Lung microvascular endothelial cell (primary cell): ENCODE measurements around the gene MRGPRE. TPM values are rescaled to one million over a fixed set of nuclear protein-coding genes. Genes with fewer than 3 reads are reported as not detected.

Source experiments
- DNase-seq, 2 donors: peaks; one replicate each; pipeline versions ENCODE4 v3.0.0 to v3.0.0-alpha.2; 2010; ENCODE audit warnings: low read depth in 2 of 2
- total RNA-seq: library from RNA; depleted of rRNA; stranded (reverse); fragments of >200 nt; gene quantifications from 2 replicates; pipeline ENCODE4 v1.2.1, GENCODE V29; 2014

Gene MRGPRE
- total RNA-seq, 1 donor from 2014 or later, result not detected

DNA sequence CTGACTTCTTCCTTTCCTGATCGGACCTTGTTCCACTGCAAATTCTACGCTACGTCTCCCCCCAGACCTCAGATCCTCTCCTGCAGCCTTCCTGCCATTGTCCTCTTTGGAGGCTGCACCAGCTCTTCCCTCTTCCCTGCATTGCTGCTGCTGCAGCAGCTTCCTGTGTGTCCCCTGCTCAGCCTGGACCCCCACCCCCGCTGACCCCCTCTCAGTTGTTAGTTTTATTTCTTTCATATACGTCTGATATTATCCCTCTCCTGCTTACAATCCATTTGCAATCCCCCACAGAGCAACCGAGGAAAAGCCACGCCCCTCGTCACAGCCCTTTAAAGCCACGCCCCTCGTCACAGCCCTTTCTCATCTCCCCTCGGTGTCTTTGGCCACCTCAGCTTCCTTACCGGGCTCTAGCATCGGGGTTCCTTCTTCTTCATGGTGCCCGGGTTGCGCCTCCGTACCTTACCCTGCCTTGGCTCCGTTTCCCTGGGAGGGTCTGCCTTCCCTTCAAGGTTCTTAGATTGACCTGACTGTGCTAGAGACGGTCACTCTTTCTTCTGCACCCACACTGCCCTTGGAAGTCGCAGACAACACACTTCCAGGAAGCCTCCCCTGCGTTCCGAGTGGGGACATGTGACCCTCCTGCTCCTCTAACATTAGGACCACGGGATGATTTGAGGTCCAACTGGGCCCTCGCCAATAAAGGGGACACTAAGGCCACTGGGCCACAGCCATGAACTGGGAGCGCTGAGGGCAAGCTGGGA, 18.4 kb downstream of the MRGPRE start:
- no peak for DNase-seq

DNA sequence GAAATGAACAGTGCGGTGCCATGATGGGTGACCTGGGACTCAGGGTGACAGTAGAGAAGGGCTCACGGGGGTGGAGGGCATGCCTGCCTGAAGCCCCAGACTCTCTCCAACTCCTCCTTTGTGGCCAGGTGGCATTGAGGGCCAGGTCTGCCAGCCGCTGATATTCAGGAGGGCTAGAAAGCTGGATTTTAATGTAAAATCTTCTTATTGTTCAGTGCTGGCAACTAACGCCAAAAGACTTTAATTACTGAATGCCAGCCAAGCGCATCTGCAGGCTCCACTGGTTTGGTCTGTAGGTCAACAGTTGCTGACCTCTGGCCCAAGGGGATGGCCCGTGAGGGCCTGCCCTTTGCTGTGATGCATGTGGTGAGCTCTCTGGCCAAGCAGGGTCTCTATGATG, 23.9 kb downstream of the MRGPRE start:
- DNase-seq, result no peak

DNA sequence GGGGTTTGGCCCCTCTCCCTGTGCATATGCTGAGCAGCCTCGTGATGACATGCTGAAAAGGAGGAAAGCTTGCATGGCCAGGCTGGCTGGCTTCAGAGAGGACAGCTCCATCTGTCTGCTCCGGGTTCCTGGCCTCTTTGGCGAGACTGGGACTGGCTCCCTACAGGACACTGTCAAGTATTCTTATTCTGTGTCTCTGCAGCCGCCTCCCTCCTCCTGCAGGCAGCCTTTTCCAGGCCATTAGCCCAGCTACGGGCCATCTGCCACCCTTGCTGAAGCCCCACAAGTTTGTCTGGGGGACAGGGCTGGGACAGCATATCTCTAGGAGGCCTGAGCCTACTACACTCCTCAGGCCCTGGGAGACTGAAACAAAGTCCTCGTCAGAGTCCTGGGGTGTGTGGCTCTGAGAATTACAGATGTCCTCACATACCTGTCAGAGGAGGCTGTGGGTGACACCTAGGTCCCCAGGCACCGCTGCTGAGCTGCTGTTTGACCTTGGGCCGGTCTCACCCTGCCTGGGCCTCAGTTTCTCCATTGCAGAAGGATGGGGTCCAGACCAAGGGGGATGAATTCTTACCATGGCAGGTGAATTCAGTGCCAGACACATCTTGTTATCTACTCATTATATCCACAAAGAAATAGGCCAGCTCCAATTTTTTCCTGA, 24.6 kb downstream of the MRGPRE start:
- no peak for DNase-seq

DNA sequence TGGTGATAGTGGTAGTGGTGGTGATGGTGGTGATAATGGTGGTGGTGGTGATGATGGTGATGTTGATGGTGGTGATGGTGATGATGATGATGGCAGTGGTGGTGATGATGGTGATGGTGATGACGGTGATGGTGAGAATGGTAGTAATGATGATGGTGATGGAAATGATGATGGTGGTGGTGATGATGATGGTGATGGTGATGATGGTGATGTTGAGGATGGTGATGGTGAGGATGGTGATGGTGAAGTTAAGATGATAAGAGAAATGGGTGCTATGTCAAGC, 25.4 kb downstream of the MRGPRE start:
- no peak for DNase-seq

DNA sequence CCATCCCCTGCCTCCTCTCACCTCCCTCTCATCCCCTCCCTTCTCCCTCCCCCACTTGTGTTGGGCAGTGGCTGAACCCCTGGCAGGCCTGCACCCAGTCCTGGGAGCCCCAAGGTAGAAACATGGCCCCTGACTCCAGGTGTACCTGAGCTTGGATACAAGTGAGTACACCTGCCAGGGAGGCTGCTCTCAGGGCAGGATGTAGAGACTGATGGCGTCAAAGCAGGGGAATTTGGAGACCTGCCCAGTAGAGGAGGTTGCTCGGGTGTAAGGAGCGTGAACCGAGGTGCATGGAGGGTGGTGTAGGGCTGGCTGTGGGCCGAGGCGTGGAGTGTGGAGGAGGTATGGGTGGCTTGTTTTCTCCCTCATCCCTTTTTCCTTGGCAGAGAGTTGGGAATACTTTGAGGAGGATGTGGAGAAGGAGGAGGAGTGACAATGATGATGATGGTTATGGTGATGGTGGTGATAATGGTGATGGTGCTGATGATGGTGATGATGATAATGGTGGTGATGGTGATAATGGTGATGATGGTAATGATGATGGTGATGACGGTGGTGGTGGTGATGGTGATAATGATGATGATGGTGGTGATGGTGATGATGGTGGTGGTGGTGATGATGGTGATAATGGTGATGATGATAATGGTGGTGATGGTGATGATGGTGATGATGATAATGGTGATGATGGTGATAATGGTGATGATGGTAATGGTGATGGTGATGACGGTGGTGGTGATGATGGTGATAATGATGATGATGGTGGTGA, 25.9 kb downstream of the MRGPRE start:
- no peak for DNase-seq

DNA sequence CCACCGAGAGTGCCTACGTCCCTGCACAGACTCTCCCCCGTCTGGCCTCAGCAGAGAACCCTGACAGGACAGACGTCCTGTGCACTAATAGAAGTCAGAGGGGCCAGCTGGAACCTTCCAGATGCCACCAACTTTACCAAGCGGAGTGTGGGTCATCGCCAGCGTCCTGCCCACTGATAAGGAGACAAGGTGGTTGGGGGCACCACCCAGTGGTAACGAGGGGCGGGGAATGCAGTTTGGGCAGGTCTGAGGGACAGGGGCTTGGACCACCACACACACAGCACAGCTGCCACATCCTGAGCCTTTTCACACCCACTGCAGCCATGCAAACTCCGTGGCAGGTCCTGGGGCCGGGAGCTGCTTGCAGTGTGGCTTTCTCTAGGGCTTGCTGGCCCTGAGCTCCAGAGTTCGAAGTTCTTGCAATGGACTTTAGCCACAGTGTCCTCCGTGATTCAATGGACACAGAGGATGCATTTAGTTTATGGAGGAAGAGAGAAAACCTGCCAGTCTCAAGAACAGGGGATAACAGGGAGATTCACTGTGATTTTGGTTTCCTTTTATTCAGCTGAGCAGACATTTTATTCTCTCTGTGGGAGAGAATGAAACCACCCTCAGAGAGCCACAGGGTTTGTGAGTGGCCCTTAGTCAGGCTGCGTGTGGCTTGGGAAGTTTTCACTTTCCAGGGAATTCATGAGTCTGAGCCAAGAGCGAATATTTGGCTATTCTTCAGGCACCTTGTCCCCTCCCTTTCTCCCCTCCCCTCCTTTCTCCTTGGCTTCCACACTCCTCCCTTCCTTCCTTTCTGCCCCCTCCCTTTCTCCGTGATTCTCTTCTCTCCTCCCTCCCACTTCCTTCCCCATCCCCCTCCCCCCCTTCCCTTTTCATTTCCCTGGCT, 26.7 kb downstream of the MRGPRE start:
- DNase-seq, result no peak

DNA sequence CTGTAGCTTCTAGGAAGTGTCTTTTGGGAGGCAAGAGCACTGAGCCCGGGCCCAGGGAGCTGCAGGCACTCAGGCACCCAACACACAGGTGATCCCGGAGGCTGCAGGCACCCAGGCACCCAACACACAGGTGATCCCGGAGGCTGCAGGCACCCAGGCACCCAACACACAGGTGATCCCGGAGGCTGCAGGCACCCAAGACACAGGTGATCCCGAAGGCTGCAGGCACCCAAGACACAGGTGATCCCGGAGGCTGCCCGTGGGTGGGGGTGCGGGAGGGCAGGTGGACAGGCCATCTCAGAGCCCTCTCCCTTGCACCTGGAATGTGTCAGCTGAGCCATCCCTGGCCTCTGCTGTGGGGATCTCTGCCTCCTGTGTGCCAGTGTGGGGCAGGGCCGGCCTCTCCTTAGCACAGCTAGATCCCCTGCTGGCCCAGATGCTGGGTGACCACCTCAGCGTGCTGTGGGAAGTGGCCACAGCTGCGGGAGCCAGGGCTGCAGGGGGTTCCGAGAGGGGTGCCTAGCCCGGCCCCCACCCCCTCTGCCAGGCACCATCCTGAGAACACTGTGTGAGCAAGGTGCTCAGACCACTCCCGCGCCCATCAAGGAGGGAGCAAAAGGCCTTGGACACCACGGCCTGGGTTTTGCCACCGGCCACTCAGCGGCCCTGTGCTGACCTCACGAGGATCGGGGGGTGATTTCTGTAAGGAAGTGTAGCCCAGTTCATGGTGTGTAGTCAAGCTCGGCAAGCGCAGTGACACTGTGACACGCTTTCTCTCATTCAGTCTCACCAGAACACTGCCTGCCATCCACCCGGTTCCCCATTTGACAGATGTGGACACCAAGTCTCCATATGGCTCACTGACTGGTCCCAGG, 27.8 kb downstream of the MRGPRE start:
- DNase-seq, result no peak

DNA sequence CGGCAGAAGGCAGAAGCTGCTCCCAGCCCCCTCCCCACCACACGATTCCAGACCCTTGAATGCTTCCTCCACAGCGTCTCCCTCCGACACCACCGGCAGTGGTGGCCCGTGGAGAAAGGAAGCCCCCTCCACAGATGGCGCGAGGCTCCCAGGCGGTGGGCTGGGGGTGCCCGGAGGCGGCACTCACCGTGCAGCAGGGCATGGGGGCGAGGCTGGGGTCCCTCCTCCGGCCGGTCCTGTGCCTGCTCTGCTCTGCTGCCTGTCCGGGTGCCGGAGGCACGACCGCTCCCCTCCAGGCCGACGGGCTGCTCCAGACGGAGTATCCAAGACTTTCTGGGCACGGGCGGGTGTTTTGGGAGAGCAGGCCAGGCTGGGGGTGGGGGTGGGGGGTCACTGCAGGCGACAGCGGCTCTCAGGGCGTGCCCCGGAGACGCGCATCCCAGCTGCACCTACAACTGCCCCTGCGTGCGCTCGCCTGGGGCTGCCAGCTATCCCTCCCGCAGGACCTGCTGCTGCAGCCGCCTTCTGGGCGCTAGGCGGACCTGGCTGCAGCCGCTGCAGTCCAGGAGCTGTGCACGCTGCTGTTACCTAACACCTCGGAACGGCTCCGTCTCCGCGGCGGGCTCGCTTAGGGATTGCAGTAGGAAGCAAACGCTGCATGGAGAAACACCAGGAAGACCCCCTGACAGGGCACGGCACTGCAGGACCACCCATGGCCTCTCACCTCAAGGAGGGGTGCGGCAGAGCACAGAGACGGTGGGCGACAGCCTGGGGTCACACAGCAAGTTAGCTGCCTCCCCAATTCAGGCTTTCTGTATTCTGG, 28.8 kb downstream of the MRGPRE start:
- no peak for DNase-seq

DNA sequence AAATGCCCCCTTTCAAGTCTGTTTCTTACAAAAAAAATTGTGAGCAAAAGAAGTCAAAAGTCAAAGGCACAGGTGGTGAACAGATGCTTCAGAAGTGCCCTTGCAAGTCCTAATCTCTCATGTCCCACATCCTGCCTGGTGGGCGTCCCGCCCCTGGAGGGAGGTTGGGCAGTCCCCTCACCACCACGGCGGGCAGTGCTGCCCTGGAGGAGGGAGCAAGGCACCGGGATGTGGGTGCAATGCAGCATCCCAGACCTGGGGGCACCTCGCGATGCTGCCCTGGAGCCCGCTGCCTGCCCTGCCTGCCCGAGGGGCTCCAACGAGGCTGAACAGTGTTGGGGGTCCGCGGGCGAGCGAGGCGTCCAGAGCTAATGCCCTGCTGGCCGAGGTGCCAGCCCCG, 29.5 kb downstream of the MRGPRE start:
- DNase-seq, result no peak

DNA sequence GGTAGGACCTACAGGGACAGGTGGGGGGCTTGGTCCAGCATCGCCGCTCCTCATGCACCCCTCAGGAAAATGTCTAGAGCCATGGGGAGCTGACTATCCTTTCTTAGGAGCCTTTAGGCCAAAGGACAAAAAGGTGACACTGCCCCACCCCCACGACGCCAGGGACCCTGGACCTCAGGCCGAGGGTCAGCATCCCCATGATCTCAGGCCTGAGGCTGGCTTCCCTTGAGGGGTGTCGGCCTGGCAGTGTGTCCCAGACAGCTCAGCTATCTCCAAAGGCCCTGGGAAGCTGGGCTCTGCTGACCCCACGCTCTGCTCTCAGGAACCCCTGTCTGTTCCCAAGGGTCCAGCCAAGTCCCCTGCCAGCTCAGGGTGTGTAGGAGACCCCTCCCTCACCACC, 29.9 kb downstream of the MRGPRE start:
- DNase-seq, result no peak

DNA sequence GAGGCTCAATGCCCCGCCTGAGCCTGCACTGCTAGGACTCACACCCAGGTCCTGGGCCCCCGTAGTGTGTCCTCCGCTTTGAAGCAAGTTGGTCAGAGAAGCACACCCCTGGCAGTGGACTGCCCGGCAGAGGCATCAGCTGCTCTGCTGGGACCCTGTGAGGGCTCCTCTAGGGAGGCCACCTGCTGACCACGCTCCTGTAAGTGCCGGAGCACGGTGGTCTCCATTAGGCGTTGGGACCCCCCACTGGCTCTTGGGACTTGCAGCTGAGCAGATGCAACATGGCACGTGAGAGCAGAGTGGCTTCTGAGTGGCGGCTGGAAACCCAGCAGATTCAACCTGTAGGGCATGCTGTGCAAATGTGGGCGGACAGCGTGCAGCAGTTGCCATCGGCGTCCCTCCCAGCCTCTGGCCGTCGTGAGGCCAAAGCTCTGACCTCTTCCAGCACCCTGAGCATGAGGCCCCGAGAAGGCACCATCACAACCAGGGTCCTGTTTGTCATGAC, 30.5 kb downstream of the MRGPRE start:
- DNase-seq, result no peak

DNA sequence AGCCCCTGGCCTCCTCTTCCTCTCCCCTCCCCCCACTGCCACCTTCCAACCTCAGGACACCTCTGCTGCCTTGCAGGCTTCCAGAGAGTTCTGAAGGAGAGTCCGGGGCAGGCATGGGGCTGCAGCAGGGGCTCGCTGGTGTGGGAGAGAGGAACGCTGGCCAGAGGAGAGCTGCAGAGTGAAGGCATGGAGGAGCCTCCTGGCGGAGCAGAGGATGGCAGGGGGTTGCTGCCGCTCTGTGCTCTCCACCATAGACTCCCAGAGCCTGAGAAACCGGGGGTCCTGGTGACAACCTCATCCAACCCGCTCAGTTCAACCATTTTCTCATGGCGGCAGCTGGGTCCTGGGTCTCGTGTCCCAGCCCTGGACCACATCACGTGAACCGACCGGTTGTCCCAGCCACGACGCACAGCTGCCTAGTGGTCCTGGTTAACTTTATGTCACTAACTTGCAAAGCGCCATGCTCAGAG, 31.1 kb downstream of the MRGPRE start:
- DNase-seq, result no peak

DNA sequence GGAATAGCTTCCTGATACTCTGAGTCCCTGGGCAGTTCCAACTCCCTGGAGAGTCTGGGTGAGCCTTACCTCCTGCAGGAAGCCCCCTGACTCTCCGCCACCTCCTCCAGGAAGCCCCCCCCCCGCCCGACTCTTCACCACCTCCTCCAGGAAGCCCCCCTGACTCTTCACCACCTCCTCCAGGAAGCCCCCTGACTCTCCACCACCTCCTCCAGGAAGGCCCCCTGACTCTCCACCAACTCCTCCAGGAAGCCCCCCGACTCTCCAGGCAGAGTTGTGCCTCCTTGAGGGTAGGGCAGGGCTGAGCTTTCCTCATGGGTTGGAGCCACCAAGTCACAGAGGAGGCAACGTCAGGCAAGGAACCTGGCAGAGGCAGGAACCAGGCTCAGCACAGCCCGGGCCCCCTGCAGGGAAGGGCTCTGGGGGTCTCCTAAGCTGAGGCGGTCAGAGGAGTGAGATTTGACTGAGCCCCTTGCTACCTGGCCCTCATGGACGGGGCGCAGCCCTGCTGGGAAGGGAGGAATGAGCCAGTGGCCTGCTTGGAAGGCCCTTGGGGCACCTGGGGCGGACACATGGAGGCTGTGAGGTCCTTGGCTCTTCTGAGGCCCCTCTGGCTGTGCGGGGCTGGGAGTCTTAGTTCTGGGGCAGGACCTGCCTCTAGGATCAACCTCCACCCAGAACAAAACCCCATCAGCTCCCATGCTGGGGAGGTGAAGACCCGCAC, 31.7 kb downstream of the MRGPRE start:
- DNase-seq, result no peak

DNA sequence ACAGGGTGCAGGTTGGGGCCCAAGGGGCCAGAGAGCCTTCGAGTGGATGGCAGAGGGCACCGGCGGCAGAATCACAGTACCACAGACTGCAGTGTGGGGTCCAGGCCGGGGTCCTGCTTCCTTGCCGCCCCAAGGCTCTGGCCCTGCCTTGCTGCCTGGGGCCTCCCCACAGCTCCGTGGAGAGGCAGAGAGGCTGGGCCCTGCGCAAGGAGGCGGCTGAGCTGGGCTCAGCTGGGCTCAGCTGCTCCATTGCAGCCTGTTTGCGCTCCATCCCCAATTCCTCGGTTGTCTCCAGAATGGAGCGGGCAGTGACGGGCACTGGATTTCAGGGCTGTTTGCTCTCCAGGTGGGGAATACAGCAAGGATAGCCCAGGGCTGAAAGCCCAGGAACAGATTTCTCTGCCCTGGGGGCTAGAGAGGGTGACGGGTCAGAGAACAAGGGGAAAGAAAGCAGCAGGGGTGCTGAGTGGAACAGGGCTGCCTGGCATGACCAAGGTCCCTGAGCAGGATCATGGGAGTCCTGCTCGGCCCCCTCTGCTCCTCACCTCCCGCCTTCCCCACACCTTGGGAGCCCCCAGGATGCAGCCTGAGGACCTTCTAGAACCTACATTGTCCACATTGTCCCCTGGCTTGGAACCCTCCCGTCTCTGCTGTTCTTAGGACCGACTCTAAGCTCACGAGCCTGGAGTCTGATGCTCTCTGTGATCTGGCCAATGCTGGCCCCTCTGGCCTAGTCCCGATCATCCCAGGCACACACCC, 32.5 kb downstream of the MRGPRE start:
- DNase-seq, result no peak

DNA sequence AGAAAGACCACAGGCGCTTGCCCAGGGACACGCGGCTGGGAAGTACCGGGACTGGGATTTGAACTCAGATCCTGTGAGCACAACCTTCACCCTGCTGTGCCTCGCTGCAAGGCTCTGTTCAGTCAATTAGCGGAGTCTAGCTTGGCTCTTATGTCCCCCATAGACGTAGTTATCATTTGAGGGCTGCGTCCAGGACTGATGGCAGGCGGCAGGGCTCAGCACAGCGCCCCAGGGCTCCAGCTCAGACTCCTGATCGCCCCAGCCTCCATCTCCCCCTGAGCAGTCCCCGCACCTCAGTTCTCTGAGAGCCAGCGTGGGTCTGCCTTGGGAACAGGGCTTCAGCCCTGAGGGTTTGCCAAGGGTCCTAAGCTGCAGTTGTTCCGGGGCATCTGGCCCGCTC, 33.4 kb downstream of the MRGPRE start:
- DNase-seq, result no peak

DNA sequence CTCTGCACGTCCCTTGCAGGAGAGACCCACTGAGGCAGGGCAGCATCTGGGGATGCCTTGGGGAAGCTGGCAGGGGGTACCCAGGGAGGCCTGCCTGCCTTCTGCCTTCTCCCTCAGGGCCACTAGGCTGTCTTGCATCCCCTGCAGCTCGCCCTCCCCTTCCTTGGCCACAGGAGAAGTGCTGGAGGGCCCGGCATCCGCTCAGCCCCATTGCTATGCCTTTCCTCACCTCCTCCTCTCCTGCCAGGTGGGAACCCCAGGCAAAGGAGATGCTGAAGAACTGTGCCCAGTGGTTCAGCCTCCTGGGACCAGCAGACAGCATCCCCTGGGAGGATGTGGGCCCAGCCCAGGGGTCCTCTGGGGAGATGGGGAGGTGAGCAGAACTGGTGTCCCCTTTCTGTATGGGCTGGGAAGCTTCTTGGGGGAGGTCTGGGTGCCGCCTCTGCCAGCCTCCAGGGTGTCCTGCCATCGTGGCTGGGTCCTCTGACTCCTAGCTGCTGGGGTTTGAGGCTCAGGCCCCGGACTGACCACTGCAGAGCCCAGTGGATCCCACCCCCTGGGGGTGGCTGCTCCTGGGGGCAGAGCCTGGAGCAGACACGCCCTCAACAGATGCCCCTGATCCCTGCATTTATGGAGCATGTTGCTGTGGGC, 34.2 kb downstream of the MRGPRE start:
- DNase-seq, result no peak

DNA sequence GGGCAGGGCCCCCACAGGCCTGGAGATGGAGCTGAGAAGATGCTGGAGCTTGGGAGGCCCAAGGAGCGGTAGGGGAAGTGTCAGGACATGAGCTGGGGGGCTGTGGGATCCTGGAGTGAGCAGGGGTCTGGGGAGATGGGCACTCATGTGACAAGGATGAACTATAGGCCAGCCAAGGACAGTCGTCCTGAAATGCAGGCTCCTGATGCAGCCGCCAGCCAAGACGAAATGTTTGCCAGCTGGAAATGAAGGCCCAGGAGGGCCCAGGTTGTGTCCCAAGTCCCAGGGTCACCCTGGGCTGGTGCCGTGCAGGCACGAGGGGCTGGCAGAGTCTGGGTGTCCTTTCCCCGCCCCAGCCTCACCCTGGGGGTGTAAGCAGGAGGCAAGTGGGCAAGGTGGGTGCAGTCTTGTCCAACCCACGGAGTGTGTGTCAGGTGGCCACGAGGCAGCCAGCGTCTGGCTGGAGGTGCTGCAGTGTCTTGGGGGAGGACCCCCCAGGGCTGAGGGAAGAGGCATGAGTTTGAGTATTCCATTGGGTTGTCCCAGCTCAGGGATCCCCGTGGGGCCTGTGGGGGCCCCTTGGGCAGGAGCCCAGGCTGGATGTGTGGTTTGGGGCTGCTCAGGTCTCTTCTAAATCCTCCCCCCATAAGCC, 35.0 kb downstream of the MRGPRE start:
- no peak for DNase-seq
